Stimulated activated naive CD8-positive, alpha-beta T cell treated with anti-CD3 and anti-CD28 coated beads, Interleukin-15, amount 100 ng/mL, for 72 hours (primary cell): ENCODE measurements around the gene SPTBN4.

Experiments used
- ATAC-seq: fragments of 150-1000 bp; cut with Tn5 transposase; 2 replicates; pipeline ENCODE4 v1.10.0; 2021; ENCODE audit warnings: mild to moderate bottlenecking, moderate library complexity
- DNase-seq, 2 donors: peaks; one replicate each; pipeline ENCODE4 v3.0.0; 2021 to 2022
- H3K27ac Mint-ChIP-seq, 2 donors: one replicate each; pipeline ENCODE4 v1.8.0; 2022; ENCODE audit warnings: mild to moderate bottlenecking in 2 of 2, mixed read lengths in 2 of 2, moderate library complexity in 2 of 2
- H3K27me3 Mint-ChIP-seq: one replicate; pipeline ENCODE4 v1.8.0; 2022; ENCODE audit warnings: mixed read lengths
- H3K4me1 Mint-ChIP-seq: one replicate; pipeline ENCODE4 v1.8.0; 2022; ENCODE audit warnings: mild to moderate bottlenecking, mixed read lengths
- H3K4me3 Mint-ChIP-seq, 2 donors: one replicate each; pipeline ENCODE4 v1.8.0; 2022; ENCODE audit warnings: mild to moderate bottlenecking in 2 of 2, mixed read lengths in 2 of 2, moderate library complexity in 1 of 2
- H3K9me3 Mint-ChIP-seq, 2 donors: one replicate each; pipeline ENCODE4 v1.8.0; 2022; ENCODE audit warnings: mixed read lengths in 2 of 2

The SPTBN4 gene

GRCh38 chr19:40599902-40600569 lies 133.2 kb downstream of the SPTBN4 start:
- Mint-ChIP-seq H3K27me3 (peaks cover 80% of the 10 kb centered on the region), H3K4me1 (peaks cover 81% of the 10 kb centered on the region), H3K27ac (no peak overlapping the region), H3K9me3 (no peaks in the 10 kb centered on the region), H3K4me3 (peak overlapping the region; percentile 57 to 64)
- no peak for ATAC-seq
- no peak for DNase-seq

- Mint-ChIP-seq H3K4me3 (peak overlapping the region; percentile 53 to 57), H3K27ac (no peak overlapping the region), H3K4me1 (peaks cover 84% of the 10 kb centered on the region)
These were observed 133.9 kb downstream of the SPTBN4 start for GRCh38 chr19:40600570-40601133.

GRCh38 chr19:40601134-40601974 lies 134.6 kb downstream of the SPTBN4 start, which contains the start of gene LTBP4:
TSS of gene LTBP4 (plus strand) at chr19:40601369. CDS start at chr19:40601388, 19 bp downstream.
- Mint-ChIP-seq H3K27me3 (peaks cover 70% of the 10 kb centered on the region), H3K27ac (no peak within 1 kb of the TSS), H3K4me1 (peaks cover 90% of the 10 kb centered on the region), H3K9me3 (no peaks in the 10 kb centered on the region), H3K4me3 (peak within 1 kb of the TSS; percentile 57 to 65)
- no peak for ATAC-seq
- no peak for DNase-seq

More at GRCh38 chr19:40600570-40601133, 133.9 kb downstream of the SPTBN4 start:
- no peak for DNase-seq
- no peak for ATAC-seq
- no peaks in the 10 kb centered on the region for H3K9me3 Mint-ChIP-seq
- H3K27me3 Mint-ChIP-seq: peaks cover 76% of the 10 kb centered on the region

- H3K4me3 Mint-ChIP-seq: peak overlapping the region in 1 of 2 donors; percentile 17
- no peaks in the 10 kb centered on the region for H3K9me3 Mint-ChIP-seq
- H3K4me1 Mint-ChIP-seq: peaks cover 91% of the 10 kb centered on the region
- H3K27ac Mint-ChIP-seq: no peak overlapping the region
- peaks cover 54% of the 10 kb centered on the region for H3K27me3 Mint-ChIP-seq
- ATAC-seq: no peak
- DNase-seq: no peak
These were observed 136.2 kb downstream of the SPTBN4 start for GRCh38 chr19:40603071-40603388.

GRCh38 chr19:40603389-40604170 lies 136.8 kb downstream of the SPTBN4 start:
- peaks cover 48% of the 10 kb centered on the region for H3K27me3 Mint-ChIP-seq
- H3K27ac Mint-ChIP-seq: no peak overlapping the region
- peak overlapping the region; percentile 83 to 88 for H3K4me3 Mint-ChIP-seq
- ATAC-seq (peak; percentile 73), DNase-seq (peak; percentile 97)
- H3K4me1 Mint-ChIP-seq: peaks cover 92% of the 10 kb centered on the region
- no peaks in the 10 kb centered on the region for H3K9me3 Mint-ChIP-seq

- peaks cover 42% of the 10 kb centered on the region for H3K27me3 Mint-ChIP-seq
- no peak for ATAC-seq
These were observed 137.4 kb downstream of the SPTBN4 start for GRCh38 chr19:40604171-40604646.

GRCh38 chr19:40604647-40605215 lies 137.9 kb downstream of the SPTBN4 start:
- ATAC-seq (peak; percentile 0), DNase-seq (no peak)
- Mint-ChIP-seq H3K4me1 (peaks cover 89% of the 10 kb centered on the region), H3K27me3 (peaks cover 37% of the 10 kb centered on the region), H3K4me3 (peak overlapping the region; percentile 79 to 88), H3K9me3 (no peaks in the 10 kb centered on the region), H3K27ac (no peak overlapping the region)

More at GRCh38 chr19:40604171-40604646, 137.4 kb downstream of the SPTBN4 start:
- DNase-seq: no peak
- Mint-ChIP-seq H3K27ac (peak overlapping the region in 1 of 2 donors; percentile 47), H3K4me3 (peak overlapping the region; percentile 83 to 88), H3K4me1 (peaks cover 92% of the 10 kb centered on the region), H3K9me3 (no peaks in the 10 kb centered on the region)

- ATAC-seq (peak; percentile 67), DNase-seq (peak; percentile 79 to 86)
- Mint-ChIP-seq H3K9me3 (no peaks in the 10 kb centered on the region), H3K27me3 (peaks cover 30% of the 10 kb centered on the region), H3K4me1 (peaks cover 89% of the 10 kb centered on the region), H3K27ac (no peak overlapping the region), H3K4me3 (peak overlapping the region; percentile 79 to 88)
These were observed 138.6 kb downstream of the SPTBN4 start for GRCh38 chr19:40605216-40605971.

- Mint-ChIP-seq H3K27me3 (peaks cover 9% of the 10 kb centered on the region), H3K9me3 (no peaks in the 10 kb centered on the region), H3K4me3 (peak overlapping the region; percentile 48 to 53), H3K27ac (no peak overlapping the region), H3K4me1 (peaks cover 91% of the 10 kb centered on the region)
- no peak for ATAC-seq
- no peak for DNase-seq
These were observed 140.8 kb downstream of the SPTBN4 start for GRCh38 chr19:40607311-40608239.

GRCh38 chr19:40608240-40608621 lies 141.4 kb downstream of the SPTBN4 start:
- H3K27ac Mint-ChIP-seq: peak overlapping the region in 1 of 2 donors; percentile 23
- H3K4me3 Mint-ChIP-seq: no peak overlapping the region
- no peaks in the 10 kb centered on the region for H3K9me3 Mint-ChIP-seq
- ATAC-seq (no peak), DNase-seq (no peak)
- H3K27me3 Mint-ChIP-seq: peaks cover 2% of the 10 kb centered on the region
- peaks cover 91% of the 10 kb centered on the region for H3K4me1 Mint-ChIP-seq

GRCh38 chr19:40608957-40609356 lies 142.2 kb downstream of the SPTBN4 start:
- no peak for ATAC-seq
- H3K27me3 Mint-ChIP-seq: no peaks in the 10 kb centered on the region
- peak overlapping the region; percentile 90 to 96 for H3K4me3 Mint-ChIP-seq
- peak overlapping the region; percentile 71 to 93 for H3K27ac Mint-ChIP-seq
- DNase-seq: no peak
- H3K4me1 Mint-ChIP-seq: peaks cover 88% of the 10 kb centered on the region
- H3K9me3 Mint-ChIP-seq: no peaks in the 10 kb centered on the region

- Mint-ChIP-seq H3K4me1 (peaks cover 86% of the 10 kb centered on the region), H3K27me3 (no peaks in the 10 kb centered on the region), H3K27ac (peak overlapping the region; percentile 71 to 93), H3K9me3 (no peaks in the 10 kb centered on the region), H3K4me3 (peak overlapping the region; percentile 90 to 96)
- ATAC-seq: peak; percentile 64
- DNase-seq: peak; percentile 90 to 92
These were observed 143.0 kb downstream of the SPTBN4 start for GRCh38 chr19:40609561-40610395.
